Neuronal stem cell (in vitro differentiated cells): Measurements from ENCODE around the gene TEKT3.

Source experiments
- DNase-seq: peaks from one replicate; pipeline ENCODE4 v3.0.0-alpha.2; 2013; ENCODE audit warnings: low spot score
- H2AFZ ChIP-seq: one replicate; pipeline ENCODE4 v1.6.1; 2013; ENCODE audit warnings: mild to moderate bottlenecking, low read length, inconsistent platforms
- H2AK5ac ChIP-seq: 2 replicates; pipeline ENCODE4 v1.6.1; 2013; ENCODE audit warnings: low read depth, mild to moderate bottlenecking, inconsistent platforms, low read length, moderate library complexity, mixed read lengths
- H2BK120ac ChIP-seq: 2 replicates; pipeline ENCODE4 v1.6.1; 2013; ENCODE audit warnings: low read depth, mild to moderate bottlenecking, inconsistent platforms, low read length, moderate library complexity, mixed read lengths
- H2BK12ac ChIP-seq: one replicate; pipeline ENCODE4 v1.6.1; 2013; ENCODE audit warnings: low read length, inconsistent platforms
- H2BK15ac ChIP-seq: 2 replicates; pipeline ENCODE4 v1.6.1; 2013; ENCODE audit warnings: mild to moderate bottlenecking, low read length, inconsistent platforms, mixed read lengths
- H2BK5ac ChIP-seq: one replicate; pipeline ENCODE4 v1.6.1; 2013; ENCODE audit warnings: inconsistent platforms, mild to moderate bottlenecking, low read length, moderate library complexity
- H3K14ac ChIP-seq: one replicate; pipeline ENCODE4 v1.6.1; 2013; ENCODE audit warnings: low read length, inconsistent platforms
- H3K18ac ChIP-seq: 2 replicates; pipeline ENCODE4 v1.6.1; 2013; ENCODE audit warnings: low read length, inconsistent platforms
- H3K23ac ChIP-seq: 2 replicates; pipeline ENCODE4 v1.6.1; 2013; ENCODE audit warnings: low read depth, mild to moderate bottlenecking, mixed read lengths, low read length, inconsistent platforms; ENCODE audit not compliant: poor library complexity
- H3K27ac ChIP-seq: replicated peaks from 3 replicates; pipeline ENCODE4 v1.5.1; 2013; ENCODE audit warnings: low read length, inconsistent platforms
- H3K27me3 ChIP-seq, 3 experiments: 2 replicates each; pipeline ENCODE4 v1.6.1; 2013; ENCODE audit warnings: low read length in 3 of 3, mild to moderate bottlenecking in 2 of 3, inconsistent platforms in 1 of 3, low read depth in 1 of 3, mixed read lengths in 1 of 3, moderate library complexity in 1 of 3; ENCODE audit not compliant: control insufficient read depth in 3 of 3, insufficient read depth in 3 of 3
- H3K36me3 ChIP-seq, 2 donors: replicated peaks in 1 of 2; 2 replicates each; pipeline ENCODE4 v1.6.1; 2013; ENCODE audit warnings: low read length in 2 of 2; ENCODE audit not compliant: control insufficient read depth in 2 of 2, insufficient read depth in 2 of 2
- H3K4ac ChIP-seq: 2 replicates; pipeline ENCODE4 v1.6.1; 2013; ENCODE audit warnings: inconsistent platforms, mild to moderate bottlenecking, low read length, moderate library complexity
- H3K4me1 ChIP-seq, 2 donors: 1 replicate in 1 of 2; 2 replicates in 1 of 2; pipeline ENCODE4 v1.6.1; 2013; ENCODE audit warnings: low read length in 2 of 2, low read depth in 1 of 2; ENCODE audit not compliant: control insufficient read depth in 2 of 2, insufficient read depth in 1 of 2
- H3K4me2 ChIP-seq: one replicate; pipeline ENCODE4 v1.6.1; 2013; ENCODE audit warnings: mild to moderate bottlenecking, low read length, inconsistent platforms; ENCODE audit not compliant: insufficient read depth, poor library complexity, severe bottlenecking
- H3K4me3 ChIP-seq, 2 donors: 2 replicates each; pipeline ENCODE4 v1.5.1; 2013; ENCODE audit warnings: low read length in 2 of 2, mild to moderate bottlenecking in 2 of 2, inconsistent platforms in 1 of 2, moderate library complexity in 1 of 2
- H3K79me1 ChIP-seq: one replicate; pipeline ENCODE4 v1.6.1; 2013; ENCODE audit warnings: low read depth, mild to moderate bottlenecking, inconsistent platforms, low read length, moderate library complexity
- H3K9ac ChIP-seq: one replicate; pipeline ENCODE4 v1.6.1; 2013; ENCODE audit warnings: mild to moderate bottlenecking, low read depth, low read length, inconsistent platforms; ENCODE audit not compliant: poor library complexity
- H3K9me3 ChIP-seq, 2 donors: replicated peaks in 1 of 2; 2 replicates each; pipeline versions ENCODE3 to v1.6.1; 2013; ENCODE audit warnings: low read length in 2 of 2, mild to moderate bottlenecking in 2 of 2, inconsistent platforms in 1 of 2, low read depth in 1 of 2, mixed read lengths in 1 of 2, moderate library complexity in 1 of 2; ENCODE audit not compliant: control insufficient read depth in 2 of 2, insufficient read depth in 1 of 2
- H4K8ac ChIP-seq: one replicate; pipeline ENCODE4 v1.6.1; 2013; ENCODE audit warnings: low read depth, mild to moderate bottlenecking, inconsistent platforms, low read length, moderate library complexity
- H4K91ac ChIP-seq: one replicate; pipeline ENCODE4 v1.6.1; 2013; ENCODE audit warnings: low read length, low read depth, mild to moderate bottlenecking, inconsistent platforms; ENCODE audit not compliant: poor library complexity
- WGBS, 2 donors: extraction: QIAGEN DNeasy Blood & Tissue Kit; methylation state at CpG; one replicate each; pipeline ENCODE4 v1.1.7; 2013; ENCODE audit warnings: missing lambda C conversion rate in 2 of 2, mixed read lengths in 1 of 2; ENCODE audit not compliant: insufficient read length in 2 of 2, insufficient replicate concordance in 1 of 2; ENCODE audit errors: extremely low coverage in 2 of 2; 5-methylcytosine and 5-hydroxymethylcytosine counted together

The TEKT3 gene

GRCh38 chr17:15351925-15352324, 10.5 kb upstream of the TEKT3 start:
- no peak overlapping the region for H3K27ac ChIP-seq
- no CpG with 5 or more reads among the region's 3 CpGs for WGBS, 2 donors
- no peak overlapping the region for H2BK12ac ChIP-seq
- peaks cover 0 to 19% (median 0%) of the 10 kb centered on the region in 3 experiments for H3K27me3 ChIP-seq
- H3K18ac ChIP-seq: no peak overlapping the region
- H2BK5ac ChIP-seq: no peak overlapping the region
- no peak overlapping the region for H3K23ac ChIP-seq
- no peak overlapping the region for H4K8ac ChIP-seq
- no peak overlapping the region for H2AK5ac ChIP-seq
- no peak overlapping the region for H2BK15ac ChIP-seq
- H2BK120ac ChIP-seq: no peak overlapping the region
- H3K4ac ChIP-seq: no peak overlapping the region
- H3K9ac ChIP-seq: no peak overlapping the region
- no peak for DNase-seq
- no peak overlapping the region for H3K4me3 ChIP-seq
- no peak overlapping the region for H2AFZ ChIP-seq
- no peak overlapping the region for H3K4me2 ChIP-seq
- no peaks in the 10 kb centered on the region for H3K79me1 ChIP-seq
- no peaks in the 10 kb centered on the region for H3K36me3 ChIP-seq
- H4K91ac ChIP-seq: no peak overlapping the region
- H3K9me3 ChIP-seq: no peaks in the 10 kb centered on the region
- H3K4me1 ChIP-seq: peaks cover 0 to 1% of the 10 kb centered on the region in 2 donors
- H3K14ac ChIP-seq: no peak overlapping the region

GRCh38 chr17:15351478-15351840, 10.1 kb upstream of the TEKT3 start:
- Histone ChIP-seq H2BK15ac (no peak overlapping the region), H3K36me3 (no peaks in the 10 kb centered on the region), H2BK12ac (no peak overlapping the region), H3K4me1 (peaks cover 0 to 1% of the 10 kb centered on the region in 2 donors), H3K27me3 (peaks cover 0 to 24% (median 0%) of the 10 kb centered on the region in 3 experiments), H4K91ac (no peak overlapping the region), H3K4me3 (no peak overlapping the region), H2BK120ac (no peak overlapping the region), H2BK5ac (no peak overlapping the region), H3K27ac (no peak overlapping the region), H4K8ac (no peak overlapping the region), H2AK5ac (no peak overlapping the region), H3K14ac (no peak overlapping the region), H3K4ac (no peak overlapping the region), H3K9me3 (no peaks in the 10 kb centered on the region), H3K9ac (no peak overlapping the region), H3K4me2 (no peak overlapping the region), H3K23ac (no peak overlapping the region), H3K79me1 (no peaks in the 10 kb centered on the region), H3K18ac (peak overlapping the region; percentile 7), H2AFZ (no peak overlapping the region)
- no peak for DNase-seq
- WGBS, 2 donors: no CpG with 5 or more reads among the region's 4 CpGs

GRCh38 chr17:15350777-15351477, 9.5 kb upstream of the TEKT3 start:
- no peak for DNase-seq
- Histone ChIP-seq H3K4me2 (no peak overlapping the region), H2BK15ac (no peak overlapping the region), H3K27ac (no peak overlapping the region), H2BK120ac (no peak overlapping the region), H3K23ac (no peak overlapping the region), H4K91ac (no peak overlapping the region), H2BK12ac (no peak overlapping the region), H3K18ac (peak overlapping the region; percentile 7), H3K9me3 (no peaks in the 10 kb centered on the region), H2AK5ac (no peak overlapping the region), H3K36me3 (no peaks in the 10 kb centered on the region), H3K4me3 (no peak overlapping the region), H3K4me1 (peaks cover 0 to 1% of the 10 kb centered on the region in 2 donors), H3K27me3 (peaks cover 0 to 28% (median 0%) of the 10 kb centered on the region in 3 experiments), H3K79me1 (no peaks in the 10 kb centered on the region), H2BK5ac (no peak overlapping the region), H4K8ac (no peak overlapping the region), H3K9ac (no peak overlapping the region), H3K14ac (no peak overlapping the region), H2AFZ (no peak overlapping the region), H3K4ac (no peak overlapping the region)
- WGBS, 2 donors: no CpG with 5 or more reads among the region's 10 CpGs

- no peak overlapping the region for H3K23ac ChIP-seq
- no peaks in the 10 kb centered on the region for H3K79me1 ChIP-seq
- H3K36me3 ChIP-seq: no peaks in the 10 kb centered on the region
- no peak overlapping the region for H3K14ac ChIP-seq
- no peak overlapping the region for H3K4me2 ChIP-seq
- H3K27me3 ChIP-seq: peaks cover 0 to 43% (median 0%) of the 10 kb centered on the region in 3 experiments
- H4K91ac ChIP-seq: no peak overlapping the region
- H3K4ac ChIP-seq: no peak overlapping the region
- H4K8ac ChIP-seq: no peak overlapping the region
- DNase-seq: no peak
- H2AFZ ChIP-seq: no peak overlapping the region
- H3K27ac ChIP-seq: no peak overlapping the region
- H2BK5ac ChIP-seq: no peak overlapping the region
- H2BK15ac ChIP-seq: no peak overlapping the region
- H2BK120ac ChIP-seq: no peak overlapping the region
- H3K9ac ChIP-seq: no peak overlapping the region
- no peak overlapping the region for H3K18ac ChIP-seq
- H3K4me3 ChIP-seq: no peak overlapping the region
- no CpG with 5 or more reads among the region's 2 CpGs for WGBS, 2 donors
- peaks cover 0 to 1% of the 10 kb centered on the region in 2 donors for H3K4me1 ChIP-seq
- H2AK5ac ChIP-seq: no peak overlapping the region
- no peaks in the 10 kb centered on the region for H3K9me3 ChIP-seq
- no peak overlapping the region for H2BK12ac ChIP-seq
Observed at GRCh38 chr17:15349119-15349518, 7.7 kb upstream of the TEKT3 start.
